OCI-LY7 (cell line): Measurements from ENCODE around the gene GNG3. TPM values are rescaled to one million over a fixed set of nuclear protein-coding genes. Genes with fewer than 3 reads are reported as not detected.
A peak's percentile ranks its signal among the peaks of the same experiment; 100 is the strongest.

Experiments used
- BruUV-seq: library from RNA; stranded (reverse); fragments of 400-500 nt; replicated peaks from 2 replicates; lab custom pipeline; 2021; lab: Mats Ljungman, UMichigan
- CTCF ChIA-PET: fragments of 300-600 bp; sonication (Branson Sonifier 250); formaldehyde crosslinking; loops from one replicate; lab custom pipeline; 2022; ENCODE audit warnings: antibody characterized with exemption; ENCODE audit not compliant: unreplicated experiment; lab: Charles Lee
- POLR2A ChIA-PET: fragments of 300-600 bp; sonication (Branson Sonifier 250); formaldehyde crosslinking; loops from one replicate; lab custom pipeline; 2022; ENCODE audit warnings: antibody characterized with exemption; lab: Charles Lee
- DNase-seq: peaks from one replicate; pipeline ENCODE4 v3.0.0-alpha.2; 2015; ENCODE audit warnings: low spot score
- H2AFZ ChIP-seq: fragments of 200-600 bp; sonication (generic), shearing (Covaris generic); 2 replicates; pipeline ENCODE4 v1.6.1; 2014; ENCODE audit warnings: mild to moderate bottlenecking, antibody characterized with exemption, low read length, moderate library complexity
- H3K27ac ChIP-seq: fragments of 200-600 bp; sonication (generic); 2 replicates; pipeline ENCODE4 v1.5.1; 2014; ENCODE audit warnings: mixed run types, low read depth, mild to moderate bottlenecking, moderate library complexity, low read length, inconsistent platforms; ENCODE audit not compliant: poor library complexity, severe bottlenecking
- H3K36me3 ChIP-seq: fragments of 200-600 bp; sonication (generic); 2 replicates; pipeline ENCODE4 v1.6.1; 2014; ENCODE audit warnings: mild to moderate bottlenecking, antibody characterized with exemption, low read length, moderate library complexity, mixed read lengths; ENCODE audit not compliant: insufficient read depth
- H3K4me1 ChIP-seq: fragments of 200-600 bp; sonication (generic); 2 replicates; pipeline ENCODE4 v1.5.1; 2014; ENCODE audit warnings: mild to moderate bottlenecking, low read length; ENCODE audit not compliant: insufficient read depth, poor library complexity, severe bottlenecking
- H3K4me2 ChIP-seq: fragments of 200-600 bp; sonication (generic); 2 replicates; pipeline ENCODE4 v1.6.1; 2014; ENCODE audit warnings: mild to moderate bottlenecking, low read length
- H3K4me3 ChIP-seq: fragments of 200-600 bp; sonication (generic); 2 replicates; pipeline ENCODE4 v1.5.1; 2014; ENCODE audit warnings: mild to moderate bottlenecking, low read depth, low read length; ENCODE audit not compliant: poor library complexity, severe bottlenecking
- H3K79me2 ChIP-seq: fragments of 200-600 bp; sonication (generic); 2 replicates; pipeline ENCODE4 v1.6.1; 2016; ENCODE audit warnings: low read depth, mild to moderate bottlenecking, low read length, moderate library complexity, mixed read lengths; ENCODE audit not compliant: insufficient read depth
- H3K9me2 ChIP-seq: fragments of 200-600 bp; sonication (generic); 2 replicates; pipeline ENCODE4 v1.6.1; 2016; ENCODE audit warnings: mild to moderate bottlenecking, low read length, mixed read lengths; ENCODE audit not compliant: insufficient read depth
- H3K9me3 ChIP-seq: fragments of 200-600 bp; sonication (generic); 2 replicates; pipeline ENCODE4 v1.6.1; 2014; ENCODE audit warnings: mild to moderate bottlenecking, mixed run types, low read length, mixed read lengths
- H4K20me1 ChIP-seq: fragments of 200-600 bp; sonication (generic); 2 replicates; pipeline ENCODE4 v1.6.1; 2014; ENCODE audit warnings: mild to moderate bottlenecking, antibody characterized with exemption, low read length, moderate library complexity, mixed read lengths; ENCODE audit not compliant: insufficient read depth
- EZH2phosphoT487 ChIP-seq: fragments of 200-600 bp; sonication (generic); IDR thresholded peaks from 2 replicates; pipeline ENCODE4 v1.6.1; 2018; ENCODE audit warnings: low read depth, borderline replicate concordance, mild to moderate bottlenecking, mixed run types, antibody characterized with exemption, low read length, moderate library complexity, mixed read lengths
- intact Hi-C: fragments of 100-400 bp; cut with micrococcal nuclease; formaldehyde crosslinking; loops from one replicate; pipeline ENCODE4 v1.10.0; 2022; ENCODE audit not compliant: unreplicated experiment
- total RNA-seq, 2 experiments: library from RNA; depleted of rRNA in 1 of 2; stranded (reverse); fragments of >200 nt in 1 of 2; shearing (Covaris generic) in 1 of 2; gene quantifications; 2 replicates each; pipeline ENCODE4 v1.2.3, GENCODE V29; 2014 to 2022
- TF ChIP-seq, protein P1 (sequence below): fragments of 200-600 bp; sonication (generic); conservative IDR thresholded peaks from 2 replicates; pipeline ENCODE4 v1.5.1; 2014; ENCODE audit warnings: mild to moderate bottlenecking, antibody characterized with exemption, low read length, moderate library complexity, mixed read lengths

GNG3 gene
- total RNA-seq, 2 experiments from 2014 or later = not detected

DNA sequence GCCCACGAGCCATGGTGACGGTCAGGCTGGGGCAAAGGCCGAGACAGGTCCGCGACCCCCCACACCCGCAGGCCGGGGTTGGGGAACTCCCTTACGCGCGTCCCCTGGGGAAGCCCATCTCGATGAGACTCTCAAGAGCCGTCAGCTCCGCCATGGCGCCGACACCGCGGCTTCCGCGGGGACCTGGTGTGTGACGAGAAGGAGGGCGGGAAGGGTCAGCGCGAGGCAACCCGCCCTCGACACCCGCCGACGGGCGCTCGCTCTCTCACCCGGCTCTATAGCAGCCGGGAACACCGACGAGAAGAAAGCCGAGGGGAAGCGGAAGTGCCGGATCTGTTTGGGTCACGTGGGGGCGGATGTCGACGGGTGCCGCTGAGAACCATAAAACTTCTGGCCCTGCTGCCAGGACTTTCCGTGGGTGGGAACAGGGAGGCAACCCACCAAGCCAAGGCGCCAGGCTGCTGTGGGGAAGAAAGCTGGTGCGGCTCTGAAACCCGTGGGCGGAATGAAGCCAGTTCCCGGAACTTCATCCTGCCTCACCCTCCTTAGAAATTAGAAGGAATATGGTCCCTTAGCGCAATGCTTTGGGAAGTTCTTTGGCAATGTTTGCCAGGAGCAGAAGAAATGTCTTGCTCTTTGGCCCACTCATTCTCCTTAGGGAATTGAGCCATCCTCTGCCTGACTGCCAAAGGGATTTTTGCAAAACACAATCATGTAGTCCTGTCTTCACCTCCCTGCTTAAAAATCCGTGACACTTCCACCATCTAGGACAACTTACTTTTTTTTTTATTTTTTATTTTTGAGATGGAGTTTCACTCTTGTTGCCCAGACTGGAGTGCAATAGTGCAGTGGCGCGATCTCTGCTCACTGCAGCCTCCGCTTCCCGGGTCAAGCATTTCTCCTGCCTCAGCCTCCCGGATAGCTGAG, 28.4 kb upstream of the GNG3 start, which contains the start of gene UBXN1:
UBXN1 (minus strand) TSS at position 304 of the 927 bp plus-strand sequence; CDS start at position 154, 150 bp downstream.
- CTCF ChIA-PET = no interaction called here
- H4K20me1 ChIP-seq = no peaks in the 10 kb centered on the region
- H3K4me3 ChIP-seq = peak within 1 kb of the TSS; percentile 93
- peak; percentile 87 for DNase-seq
- peaks cover 20% of the 10 kb centered on the region; the same call in 1 of the 2 replicates for H3K79me2 ChIP-seq
- H3K4me1 ChIP-seq = peaks cover 35% of the 10 kb centered on the region
- peak within 1 kb of the TSS; percentile 99 for H2AFZ ChIP-seq
- H3K27ac ChIP-seq = peak within 1 kb of the TSS; percentile 57
- POLR2A ChIA-PET = interaction anchor here (0.6 to 1.2 kb wide), 6 partner anchors 11 to 94 kb away, joined by 3 to 4 read pairs (median 3); no protein-coding TSS in a partner anchor
- peak within 1 kb of the TSS; percentile 96 for H3K4me2 ChIP-seq
- BruUV-seq = TSS peak; percentile 88
- TF ChIP-seq EZH2phosphoT487 = no peak
- TF ChIP-seq, protein P1, sequence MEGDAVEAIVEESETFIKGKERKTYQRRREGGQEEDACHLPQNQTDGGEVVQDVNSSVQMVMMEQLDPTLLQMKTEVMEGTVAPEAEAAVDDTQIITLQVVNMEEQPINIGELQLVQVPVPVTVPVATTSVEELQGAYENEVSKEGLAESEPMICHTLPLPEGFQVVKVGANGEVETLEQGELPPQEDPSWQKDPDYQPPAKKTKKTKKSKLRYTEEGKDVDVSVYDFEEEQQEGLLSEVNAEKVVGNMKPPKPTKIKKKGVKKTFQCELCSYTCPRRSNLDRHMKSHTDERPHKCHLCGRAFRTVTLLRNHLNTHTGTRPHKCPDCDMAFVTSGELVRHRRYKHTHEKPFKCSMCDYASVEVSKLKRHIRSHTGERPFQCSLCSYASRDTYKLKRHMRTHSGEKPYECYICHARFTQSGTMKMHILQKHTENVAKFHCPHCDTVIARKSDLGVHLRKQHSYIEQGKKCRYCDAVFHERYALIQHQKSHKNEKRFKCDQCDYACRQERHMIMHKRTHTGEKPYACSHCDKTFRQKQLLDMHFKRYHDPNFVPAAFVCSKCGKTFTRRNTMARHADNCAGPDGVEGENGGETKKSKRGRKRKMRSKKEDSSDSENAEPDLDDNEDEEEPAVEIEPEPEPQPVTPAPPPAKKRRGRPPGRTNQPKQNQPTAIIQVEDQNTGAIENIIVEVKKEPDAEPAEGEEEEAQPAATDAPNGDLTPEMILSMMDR = no peak
- no peaks in the 10 kb centered on the region for H3K9me3 ChIP-seq
- H3K9me2 ChIP-seq = no peaks in the 10 kb centered on the region
- intact Hi-C loops = loop anchor here (5.0 kb wide), 1 partner anchor 108 kb away; the partner anchor contains the start of gene TMEM179B
- peaks cover 31% of the 10 kb centered on the region for H3K36me3 ChIP-seq

- peak overlapping the region; percentile 39 for H3K27ac ChIP-seq
- peak overlapping the region; percentile 35; the same call in 1 of the 2 replicates for H3K4me2 ChIP-seq
- CTCF ChIA-PET = interaction anchor here (0.6 to 1.5 kb wide), 5 partner anchors 9 to 256 kb away, joined by 3 to 5 read pairs (median 3); partner anchors contain the start of genes C11orf98 and CSKMT
- intact Hi-C loops = loop anchor here (2.0 kb wide), 1 partner anchor 46 kb away; the partner anchor contains the start of gene HNRNPUL2
- no peaks in the 10 kb centered on the region for H4K20me1 ChIP-seq
- DNase-seq = peak; percentile 85
- peaks cover 35% of the 10 kb centered on the region for H3K4me1 ChIP-seq
- H2AFZ ChIP-seq = peak overlapping the region; percentile 75
- H3K9me2 ChIP-seq = no peaks in the 10 kb centered on the region
- BruUV-seq = no TSS peak
- H3K4me3 ChIP-seq = no peak overlapping the region
- H3K79me2 ChIP-seq = peaks cover 14% of the 10 kb centered on the region; the same call in 1 of the 2 replicates
- peaks cover 17% of the 10 kb centered on the region for H3K36me3 ChIP-seq
- TF ChIP-seq, protein P1 = peak; percentile 85
- TF ChIP-seq EZH2phosphoT487 = no peak
- no peaks in the 10 kb centered on the region for H3K9me3 ChIP-seq
- POLR2A ChIA-PET = interaction anchor here (0.6 to 2.5 kb wide), 25 partner anchors 9 to 1003 kb away, joined by 3 to 13 read pairs (median 4); partner anchors contain the start of genes C11orf98, CSKMT, HNRNPUL2 and INTS5
These were observed 26.6 kb upstream of the GNG3 start for GRCh38 chr11:62680825-62681240.
